Osteocyte (in vitro differentiated cells): Measurements from ENCODE around the gene NXPH3. TPM values are rescaled to one million over a fixed set of nuclear protein-coding genes. Genes with fewer than 3 reads are reported as not detected.

ENCODE experiments used
- DNase-seq: peaks from one replicate; pipeline ENCODE4 v3.0.0; 2021; ENCODE audit warnings: mixed read lengths; ENCODE audit not compliant: unreplicated experiment; ENCODE audit errors: extremely low spot score
- H3K27ac Mint-ChIP-seq: one replicate; pipeline ENCODE4 v1.8.0; 2021; ENCODE audit warnings: mild to moderate bottlenecking, mixed read lengths; ENCODE audit not compliant: unreplicated experiment
- H3K27me3 Mint-ChIP-seq: one replicate; pipeline ENCODE4 v1.8.0; 2021; ENCODE audit warnings: mixed read lengths; ENCODE audit not compliant: unreplicated experiment
- H3K36me3 Mint-ChIP-seq: one replicate; pipeline ENCODE4 v1.8.0; 2021; ENCODE audit warnings: mixed read lengths; ENCODE audit not compliant: unreplicated experiment
- H3K4me1 Mint-ChIP-seq: one replicate; pipeline ENCODE4 v1.8.0; 2021; ENCODE audit warnings: mixed read lengths; ENCODE audit not compliant: unreplicated experiment
- H3K4me3 Mint-ChIP-seq: one replicate; pipeline ENCODE4 v1.8.0; 2021; ENCODE audit warnings: mild to moderate bottlenecking, moderate library complexity, mixed read lengths; ENCODE audit not compliant: unreplicated experiment
- H3K9me3 Mint-ChIP-seq: one replicate; pipeline ENCODE4 v1.8.0; 2021; ENCODE audit warnings: mixed read lengths; ENCODE audit not compliant: unreplicated experiment
- total RNA-seq: library from RNA; stranded (reverse); gene quantifications from 2 replicates; pipeline ENCODE4 v1.2.1, GENCODE V29; 2021
- TF ChIP-seq, protein P1 (sequence below): fragments of 200-600 bp; sonication (generic); IDR thresholded peaks from 2 replicates; pipeline ENCODE4 v1.5.0; 2021; ENCODE audit warnings: antibody characterized with exemption, mild to moderate bottlenecking, moderate library complexity

NXPH3 gene
- total RNA-seq, 1 donor from 2014 or later: 1.6 TPM

- peaks cover 12% of the 10 kb centered on the region for H3K4me1 Mint-ChIP-seq
- peak overlapping the region; percentile 82 for H3K4me3 Mint-ChIP-seq
- peaks cover 19% of the 10 kb centered on the region for H3K27me3 Mint-ChIP-seq
- TF ChIP-seq, protein P1, sequence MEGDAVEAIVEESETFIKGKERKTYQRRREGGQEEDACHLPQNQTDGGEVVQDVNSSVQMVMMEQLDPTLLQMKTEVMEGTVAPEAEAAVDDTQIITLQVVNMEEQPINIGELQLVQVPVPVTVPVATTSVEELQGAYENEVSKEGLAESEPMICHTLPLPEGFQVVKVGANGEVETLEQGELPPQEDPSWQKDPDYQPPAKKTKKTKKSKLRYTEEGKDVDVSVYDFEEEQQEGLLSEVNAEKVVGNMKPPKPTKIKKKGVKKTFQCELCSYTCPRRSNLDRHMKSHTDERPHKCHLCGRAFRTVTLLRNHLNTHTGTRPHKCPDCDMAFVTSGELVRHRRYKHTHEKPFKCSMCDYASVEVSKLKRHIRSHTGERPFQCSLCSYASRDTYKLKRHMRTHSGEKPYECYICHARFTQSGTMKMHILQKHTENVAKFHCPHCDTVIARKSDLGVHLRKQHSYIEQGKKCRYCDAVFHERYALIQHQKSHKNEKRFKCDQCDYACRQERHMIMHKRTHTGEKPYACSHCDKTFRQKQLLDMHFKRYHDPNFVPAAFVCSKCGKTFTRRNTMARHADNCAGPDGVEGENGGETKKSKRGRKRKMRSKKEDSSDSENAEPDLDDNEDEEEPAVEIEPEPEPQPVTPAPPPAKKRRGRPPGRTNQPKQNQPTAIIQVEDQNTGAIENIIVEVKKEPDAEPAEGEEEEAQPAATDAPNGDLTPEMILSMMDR: no peak
- no peaks in the 10 kb centered on the region for H3K9me3 Mint-ChIP-seq
- H3K36me3 Mint-ChIP-seq: no peaks in the 10 kb centered on the region
- H3K27ac Mint-ChIP-seq: peak overlapping the region; percentile 48
- DNase-seq: no peak
These were observed 1.4 kb downstream of the NXPH3 start for GRCh38 chr17:49576917-49577649.

- no peaks in the 10 kb centered on the region for H3K9me3 Mint-ChIP-seq
- TF ChIP-seq, protein P1: no peak
- H3K36me3 Mint-ChIP-seq: no peaks in the 10 kb centered on the region
- DNase-seq: no peak
- no peak overlapping the region for H3K27ac Mint-ChIP-seq
- H3K27me3 Mint-ChIP-seq: peaks cover 16% of the 10 kb centered on the region
- H3K4me1 Mint-ChIP-seq: peaks cover 14% of the 10 kb centered on the region
- peak overlapping the region; percentile 82 for H3K4me3 Mint-ChIP-seq
These were observed 1.9 kb downstream of the NXPH3 start for GRCh38 chr17:49577650-49577934.

GRCh38 chr17:49577963-49578362 lies 2.3 kb downstream of the NXPH3 start:
- TF ChIP-seq, protein P1: no peak
- no peak overlapping the region for H3K27ac Mint-ChIP-seq
- no peak for DNase-seq

GRCh38 chr17:49578414-49578813 lies 2.7 kb downstream of the NXPH3 start:
- H3K9me3 Mint-ChIP-seq: no peaks in the 10 kb centered on the region
- TF ChIP-seq, protein P1: no peak
- no peak for DNase-seq
- peaks cover 8% of the 10 kb centered on the region for H3K27me3 Mint-ChIP-seq
- no peak overlapping the region for H3K4me3 Mint-ChIP-seq
- H3K36me3 Mint-ChIP-seq: no peaks in the 10 kb centered on the region
- no peak overlapping the region for H3K27ac Mint-ChIP-seq
- peaks cover 14% of the 10 kb centered on the region for H3K4me1 Mint-ChIP-seq

More at GRCh38 chr17:49577963-49578362, 2.3 kb downstream of the NXPH3 start:
- H3K36me3 Mint-ChIP-seq: no peaks in the 10 kb centered on the region
- peaks cover 13% of the 10 kb centered on the region for H3K27me3 Mint-ChIP-seq
- H3K9me3 Mint-ChIP-seq: no peaks in the 10 kb centered on the region
- H3K4me3 Mint-ChIP-seq: peak overlapping the region; percentile 32
- peaks cover 14% of the 10 kb centered on the region for H3K4me1 Mint-ChIP-seq

- Mint-ChIP-seq H3K4me3 (no peak overlapping the region), H3K27me3 (peaks cover 2% of the 10 kb centered on the region), H3K9me3 (no peaks in the 10 kb centered on the region), H3K4me1 (peaks cover 14% of the 10 kb centered on the region), H3K36me3 (no peaks in the 10 kb centered on the region), H3K27ac (no peak overlapping the region)
- TF ChIP-seq, protein P1: no peak
- DNase-seq: no peak
These were observed 3.4 kb downstream of the NXPH3 start for GRCh38 chr17:49578952-49579500.
